Colonic mucosa (tissue), 4 donors: ENCODE measurements around the gene SCGN. TPM values are rescaled to one million over a fixed set of nuclear protein-coding genes. Genes with fewer than 3 reads are reported as not detected.

ENCODE experiments used
- DNase-seq: peaks from one replicate; pipeline ENCODE4 v3.0.0-alpha.2; 2020
- H3K27ac ChIP-seq: fragments of 200-600 bp; one replicate; pipeline ENCODE4 v1.8.0; 2021
- H3K27me3 ChIP-seq: fragments of 200-600 bp; one replicate; pipeline ENCODE4 v1.8.0; 2021
- H3K36me3 ChIP-seq: fragments of 200-600 bp; one replicate; pipeline ENCODE4 v1.8.0; 2021
- H3K4me1 ChIP-seq: fragments of 200-600 bp; one replicate; pipeline ENCODE4 v1.8.0; 2021; ENCODE audit warnings: mild to moderate bottlenecking
- H3K4me3 ChIP-seq: fragments of 200-600 bp; one replicate; pipeline ENCODE4 v1.8.0; 2021
- H3K9ac ChIP-seq, 2 donors: one replicate each; pipeline ENCODE4 v1.7.0; 2013; ENCODE audit warnings: control low read depth in 2 of 2, low read depth in 2 of 2, low read length in 2 of 2
- H3K9me3 ChIP-seq: fragments of 200-600 bp; one replicate; pipeline ENCODE4 v1.8.0; 2021
- CTCF ChIP-seq: fragments of 200-600 bp; IDR thresholded peaks from one replicate; pipeline ENCODE4 v1.8.0; 2022; ENCODE audit warnings: antibody characterized with exemption, mild to moderate bottlenecking
- intact Hi-C: fragments of 100-400 bp; cut with DNase I; formaldehyde crosslinking; loops from one replicate; pipeline ENCODE4 v1.14.1; 2022
- total RNA-seq, 2 donors: library from RNA; stranded (reverse); fragmentation: NEBNext Ultra II Directional in 1 of 2; extraction: Animal tissue kit (Norgen Biotek cat#: 25700) in 1 of 2; gene quantifications; one replicate each; pipeline ENCODE4 v1.2.1, GENCODE V29; 2021
- donor health status: healthy.
- donor health status: DM: no; HTN: no; CAD: no.
- donor health status: DM: no; HTN: no; CAD: no.

Gene SCGN
- total RNA-seq, 2 donors from 2014 or later: 4.6 to 8.1 TPM

- Histone ChIP-seq H3K4me1 (no peaks in the 10 kb centered on the region), H3K9me3 (no peaks in the 10 kb centered on the region), H3K27me3 (no peaks in the 10 kb centered on the region), H3K27ac (no peak overlapping the region), H3K9ac (no peak overlapping the region), H3K4me3 (no peak overlapping the region), H3K36me3 (no peaks in the 10 kb centered on the region)
- intact Hi-C loops: no loop called here
- no peak for DNase-seq
- no peak for TF ChIP-seq CTCF
Measured at GRCh38 chr6:25706314-25707014, 54.4 kb downstream of the SCGN start.

GRCh38 chr6:25709761-25710160 is 57.7 kb downstream of the SCGN start:
- Histone ChIP-seq H3K27ac (no peak overlapping the region), H3K4me1 (no peaks in the 10 kb centered on the region), H3K9ac (no peak overlapping the region), H3K27me3 (no peaks in the 10 kb centered on the region), H3K9me3 (no peaks in the 10 kb centered on the region), H3K36me3 (no peaks in the 10 kb centered on the region), H3K4me3 (no peak overlapping the region)
- DNase-seq: no peak
- no peak for TF ChIP-seq CTCF
- intact Hi-C loops: no loop called here

- Histone ChIP-seq H3K9ac (no peak overlapping the region), H3K9me3 (no peaks in the 10 kb centered on the region), H3K27ac (no peak overlapping the region), H3K27me3 (no peaks in the 10 kb centered on the region), H3K4me3 (no peak overlapping the region), H3K4me1 (no peaks in the 10 kb centered on the region), H3K36me3 (no peaks in the 10 kb centered on the region)
- no peak for TF ChIP-seq CTCF
- intact Hi-C loops: no loop called here
- DNase-seq: no peak
Measured at GRCh38 chr6:25710287-25710686, 58.3 kb downstream of the SCGN start.

GRCh38 chr6:25713824-25714223 is 61.8 kb downstream of the SCGN start:
- no peaks in the 10 kb centered on the region for H3K27me3 ChIP-seq
- H3K9ac ChIP-seq: no peak overlapping the region
- DNase-seq: no peak
- no peaks in the 10 kb centered on the region for H3K9me3 ChIP-seq
- no peaks in the 10 kb centered on the region for H3K36me3 ChIP-seq
- no peak overlapping the region for H3K27ac ChIP-seq
- no peaks in the 10 kb centered on the region for H3K4me1 ChIP-seq
- no peak overlapping the region for H3K4me3 ChIP-seq
- TF ChIP-seq CTCF: no peak
- intact Hi-C loops: no loop called here

- no peak for TF ChIP-seq CTCF
- H3K4me1 ChIP-seq: no peaks in the 10 kb centered on the region
- H3K4me3 ChIP-seq: no peak overlapping the region
- H3K36me3 ChIP-seq: no peaks in the 10 kb centered on the region
- intact Hi-C loops: loop anchor here (5.0 kb wide), 1 partner anchor 492 kb away; no protein-coding TSS in a partner anchor
- no peaks in the 10 kb centered on the region for H3K9me3 ChIP-seq
- no peak overlapping the region for H3K9ac ChIP-seq
- DNase-seq: no peak
- H3K27ac ChIP-seq: no peak overlapping the region
- H3K27me3 ChIP-seq: no peaks in the 10 kb centered on the region
Measured at GRCh38 chr6:25714765-25715164, 62.8 kb downstream of the SCGN start.
